ENCODE data around the gene BAIAP2L1. TPM values are rescaled to one million over a fixed set of nuclear protein-coding genes. Genes with fewer than 3 reads are reported as not detected.
"Not testable (repeated sequence)": the region's sequence is repeated elsewhere in the genome, so short reads cannot be mapped to it uniquely, and the experiment has no call there.

Gene BAIAP2L1
- total RNA-seq, 1 donor from 2014 or later, result 6.5 TPM

DNA sequence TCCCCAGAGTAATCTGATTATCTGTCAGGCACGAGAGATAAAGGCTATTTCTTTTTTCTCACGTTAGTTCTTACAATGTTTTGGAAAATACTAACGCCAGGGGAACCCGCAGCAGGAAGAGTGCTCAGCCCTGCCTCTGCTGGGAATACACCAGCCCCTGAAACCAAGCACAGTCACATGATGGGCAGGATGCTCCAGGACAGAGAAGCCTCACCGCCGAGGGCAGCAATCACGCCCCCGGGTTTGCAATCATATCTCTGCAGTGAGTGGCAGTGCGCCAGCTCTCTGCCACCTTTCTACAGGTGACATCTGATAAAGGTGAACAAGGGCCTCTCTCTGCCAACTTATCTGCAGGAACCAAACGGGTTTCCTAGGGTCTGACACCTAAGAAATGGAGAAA is 79.6 kb downstream of the BAIAP2L1 start:
- no peak for DNase-seq

DNA sequence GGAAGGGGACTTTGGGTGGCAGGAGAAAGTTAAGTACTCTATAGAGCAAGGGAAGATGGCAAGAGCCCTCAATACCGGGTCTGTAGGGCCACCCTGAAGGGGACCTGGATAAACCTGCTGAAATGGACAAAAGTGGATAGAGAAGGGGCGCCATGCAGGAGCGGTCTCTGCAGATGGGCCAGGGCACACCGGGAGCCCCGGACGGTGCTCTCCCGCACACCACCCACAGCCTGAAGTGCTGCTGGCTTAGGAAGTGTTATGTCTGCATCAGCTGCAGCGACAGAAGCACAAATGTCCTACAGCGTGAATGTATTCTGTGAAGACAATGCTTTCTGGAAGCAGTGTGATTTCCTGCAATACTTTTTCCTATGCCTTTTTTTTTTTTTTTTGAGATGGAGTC is 81.7 kb downstream of the BAIAP2L1 start:
- DNase-seq, result no peak

DNA sequence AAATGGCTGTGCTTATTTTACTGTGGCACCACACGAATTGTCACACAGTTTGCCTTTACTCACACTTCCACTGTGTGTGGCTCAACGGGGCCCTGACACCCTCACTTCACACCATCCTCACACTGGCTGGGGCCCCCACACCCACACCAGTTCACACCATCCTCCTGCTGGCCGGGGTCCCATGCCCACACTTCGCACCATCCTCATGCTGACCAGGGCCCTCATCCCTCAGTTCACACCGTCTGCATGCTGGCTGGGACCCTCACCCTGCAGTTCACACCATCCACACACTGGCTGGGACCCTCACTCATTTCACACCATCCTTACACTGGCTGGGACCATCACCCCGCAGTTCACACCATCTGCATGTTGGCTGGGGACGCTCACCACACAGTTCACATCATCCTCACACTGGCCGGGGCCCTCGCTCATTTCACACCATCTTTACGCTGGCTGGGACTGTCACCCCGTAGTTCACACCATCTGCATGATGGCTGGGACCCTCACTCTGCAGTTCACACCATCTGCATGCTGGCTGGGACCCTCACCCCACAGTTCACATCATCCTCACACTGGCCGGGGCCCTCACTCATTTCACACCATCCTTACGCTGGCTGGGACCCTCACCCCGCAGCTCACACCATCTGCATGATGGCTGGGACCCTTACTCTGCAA is 83.4 kb downstream of the BAIAP2L1 start:
- DNase-seq, result no peak

DNA sequence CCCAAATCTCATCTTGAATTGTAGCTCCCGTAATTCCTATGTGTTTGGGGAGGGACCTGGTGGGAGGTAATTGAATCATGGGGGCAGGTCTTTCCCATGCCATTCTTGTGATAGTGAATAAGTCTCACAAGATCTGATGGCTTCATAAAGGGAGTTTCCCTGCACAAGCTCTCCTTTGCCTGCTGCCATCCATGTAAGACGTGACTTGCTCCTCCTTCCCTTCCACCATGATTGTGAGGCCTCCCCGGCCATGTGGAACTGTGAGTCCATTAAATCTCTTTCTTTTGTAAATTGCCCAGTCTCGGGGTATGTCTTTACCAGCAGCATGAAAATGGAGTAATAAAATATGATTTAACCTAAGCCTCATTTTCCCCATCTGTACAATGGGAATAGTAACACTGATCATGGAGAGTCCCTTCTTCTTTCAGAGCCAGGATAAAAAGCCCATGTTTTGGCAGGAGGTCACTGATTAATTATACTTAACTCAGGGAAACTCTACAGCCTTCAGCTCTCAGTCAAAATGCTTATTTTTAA is 84.8 kb downstream of the BAIAP2L1 start:
- not testable (repeated sequence) for DNase-seq

DNA sequence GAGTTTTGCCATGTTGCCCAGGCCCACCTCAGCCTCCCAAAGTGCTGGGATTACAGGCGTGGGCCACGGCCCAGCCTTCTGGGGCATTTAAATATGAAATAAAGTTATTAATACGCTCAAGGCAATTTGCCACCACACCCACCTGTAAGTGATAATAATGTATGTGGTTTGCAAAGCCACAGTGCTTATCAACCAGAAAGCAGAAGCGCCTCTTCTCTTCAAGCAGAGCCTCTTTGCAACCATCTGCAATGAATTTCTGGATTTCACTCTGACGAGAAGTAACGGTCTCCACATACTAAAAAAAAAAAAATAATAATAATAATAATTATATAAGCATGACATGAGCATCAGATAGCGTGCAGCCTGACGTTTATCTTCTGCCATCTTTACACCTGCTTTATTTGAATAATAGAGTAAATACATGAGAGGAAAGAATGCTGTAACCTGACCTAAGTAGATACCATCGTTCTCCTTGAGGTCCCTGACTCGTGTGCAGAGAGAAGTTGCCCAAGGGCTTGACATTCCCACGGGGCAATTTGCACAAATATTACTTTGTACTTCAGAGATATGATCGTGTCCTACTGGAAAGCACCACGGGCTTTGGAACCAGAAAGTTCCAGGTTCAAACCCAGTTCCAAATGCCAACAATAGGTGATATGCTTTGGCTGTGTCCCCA is 85.4 kb downstream of the BAIAP2L1 start:
- no peak for DNase-seq

DNA sequence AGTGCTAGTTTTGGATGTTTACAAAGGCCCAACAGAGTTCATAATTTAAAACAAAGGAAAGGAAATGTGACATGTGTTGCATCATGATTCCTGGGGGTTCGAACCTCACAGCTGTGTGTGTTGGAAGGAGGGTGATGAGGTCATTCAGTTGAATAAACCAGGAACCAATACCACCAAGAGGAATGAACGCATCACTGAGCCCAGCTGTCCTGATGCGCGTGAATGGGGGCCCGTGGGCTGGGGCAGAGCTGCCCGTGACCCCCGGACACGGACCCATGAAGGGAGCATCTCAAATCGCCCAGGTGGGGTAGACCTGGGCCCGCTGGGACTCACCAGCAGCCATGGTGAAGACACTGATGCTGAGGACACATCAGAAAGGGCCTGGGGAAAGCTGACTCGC is 86.4 kb downstream of the BAIAP2L1 start:
- no peak for DNase-seq

DNA sequence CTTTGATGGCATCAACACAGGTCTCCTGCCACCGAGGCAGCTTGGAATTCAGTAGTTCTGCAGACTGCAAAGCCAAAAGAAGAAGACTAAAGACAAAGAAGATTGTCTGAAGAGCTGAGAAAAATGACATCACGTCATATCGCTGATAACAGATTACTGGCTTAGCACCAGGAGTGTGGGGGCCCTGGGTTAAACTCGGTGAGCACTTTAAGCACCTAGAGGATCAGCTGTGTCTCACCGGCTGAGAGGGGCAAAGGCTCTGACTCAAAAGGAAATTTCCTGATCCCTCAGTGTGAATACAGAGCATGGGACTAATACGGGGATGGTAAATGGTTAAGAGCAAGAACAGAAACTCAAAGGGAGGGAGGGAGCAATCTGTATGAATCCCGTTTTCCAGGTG is 88.7 kb downstream of the BAIAP2L1 start:
- no peak for DNase-seq

DNA sequence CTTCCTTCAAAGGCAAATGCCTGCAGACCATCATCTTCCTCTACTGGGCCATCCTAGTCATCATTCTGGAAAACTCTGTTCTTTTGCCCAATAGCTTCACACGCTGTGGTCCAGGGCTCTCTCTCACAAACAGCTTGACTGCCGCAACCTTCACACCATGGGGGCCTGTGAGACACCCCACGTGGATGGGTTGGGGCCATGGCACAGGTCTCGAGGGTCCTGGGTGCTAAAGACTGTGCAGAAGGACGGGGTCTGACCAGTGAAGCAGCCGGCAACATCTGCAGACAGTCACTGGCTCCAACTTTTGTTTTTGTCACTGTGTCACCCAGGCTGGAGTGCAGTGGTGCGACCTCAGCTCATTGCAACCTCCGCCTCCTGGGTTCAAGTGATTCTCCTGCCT is 91.3 kb downstream of the BAIAP2L1 start:
- no peak for DNase-seq

DNA sequence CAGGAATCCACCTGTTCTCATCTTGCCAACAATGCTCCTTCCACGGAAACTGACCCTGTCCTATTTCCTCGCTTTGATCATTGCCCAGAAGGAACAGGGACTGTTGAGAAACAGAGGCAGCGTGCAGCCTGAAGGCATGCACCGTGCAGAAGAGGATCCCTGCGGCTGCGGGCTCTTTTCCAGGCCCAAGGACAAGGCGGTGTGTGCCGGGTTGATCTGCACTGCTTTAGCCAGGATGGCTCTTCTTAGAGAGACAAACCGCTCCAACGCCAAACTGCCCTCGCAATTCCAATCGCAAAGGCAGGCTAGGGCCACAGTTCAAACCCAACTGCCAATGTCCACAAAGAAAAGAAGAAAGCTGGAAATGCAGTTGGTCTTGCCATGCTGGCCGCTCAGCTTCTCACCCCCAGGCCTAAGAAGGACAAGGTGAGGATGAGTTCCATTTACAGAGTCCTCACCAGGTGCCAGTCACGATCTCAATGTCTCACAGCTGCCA is 92.9 kb downstream of the BAIAP2L1 start:
- DNase-seq, result no peak

DNA sequence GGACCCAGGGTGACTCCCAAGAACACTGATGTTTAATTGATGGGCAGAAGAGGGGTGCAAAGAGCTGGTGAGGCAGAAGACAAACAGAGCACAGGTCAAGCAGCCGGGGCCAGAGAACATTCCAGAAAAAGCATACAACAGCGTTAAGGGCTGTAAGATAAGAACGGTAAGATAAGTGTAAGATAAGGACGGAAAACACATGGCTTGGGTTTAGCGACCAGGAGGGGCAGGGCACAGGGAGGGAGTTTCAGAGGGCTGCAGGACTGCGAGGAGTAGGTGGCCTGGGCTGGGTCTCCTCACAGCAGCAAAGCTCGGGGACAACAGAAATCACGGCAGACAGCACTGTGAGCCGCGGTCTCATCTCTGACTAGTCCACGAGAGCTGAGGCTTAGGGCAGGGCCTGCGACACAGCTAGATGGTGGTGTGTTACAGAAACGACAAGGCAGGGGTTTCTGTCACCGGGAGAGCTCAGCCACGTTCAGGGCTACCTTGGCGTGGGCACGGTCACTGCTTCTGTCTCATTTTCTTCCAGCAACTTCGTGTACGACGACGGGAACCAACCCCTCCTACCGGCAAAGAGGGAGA is 94.8 kb downstream of the BAIAP2L1 start:
- DNase-seq, result no peak

DNA sequence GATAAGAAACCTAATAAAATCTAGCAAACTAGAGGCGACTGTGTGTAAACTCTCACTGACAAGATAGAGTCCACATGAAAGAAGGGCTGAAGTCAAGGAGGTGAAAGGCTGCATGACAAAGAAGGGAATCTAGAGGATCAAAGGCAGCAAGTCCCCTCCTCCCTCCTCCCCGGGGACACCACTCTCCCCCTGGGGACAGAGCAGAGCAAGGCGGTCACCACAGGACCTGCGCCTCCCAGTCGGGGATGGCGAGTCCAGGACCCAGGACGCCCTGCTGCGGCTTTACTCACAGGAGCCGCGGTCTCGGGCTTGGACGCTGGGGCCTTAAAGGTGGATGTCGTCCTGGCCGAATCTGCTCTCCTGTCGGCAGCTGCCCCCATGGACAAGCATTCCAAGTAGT is 97.0 kb downstream of the BAIAP2L1 start:
- DNase-seq, result no peak

DNA sequence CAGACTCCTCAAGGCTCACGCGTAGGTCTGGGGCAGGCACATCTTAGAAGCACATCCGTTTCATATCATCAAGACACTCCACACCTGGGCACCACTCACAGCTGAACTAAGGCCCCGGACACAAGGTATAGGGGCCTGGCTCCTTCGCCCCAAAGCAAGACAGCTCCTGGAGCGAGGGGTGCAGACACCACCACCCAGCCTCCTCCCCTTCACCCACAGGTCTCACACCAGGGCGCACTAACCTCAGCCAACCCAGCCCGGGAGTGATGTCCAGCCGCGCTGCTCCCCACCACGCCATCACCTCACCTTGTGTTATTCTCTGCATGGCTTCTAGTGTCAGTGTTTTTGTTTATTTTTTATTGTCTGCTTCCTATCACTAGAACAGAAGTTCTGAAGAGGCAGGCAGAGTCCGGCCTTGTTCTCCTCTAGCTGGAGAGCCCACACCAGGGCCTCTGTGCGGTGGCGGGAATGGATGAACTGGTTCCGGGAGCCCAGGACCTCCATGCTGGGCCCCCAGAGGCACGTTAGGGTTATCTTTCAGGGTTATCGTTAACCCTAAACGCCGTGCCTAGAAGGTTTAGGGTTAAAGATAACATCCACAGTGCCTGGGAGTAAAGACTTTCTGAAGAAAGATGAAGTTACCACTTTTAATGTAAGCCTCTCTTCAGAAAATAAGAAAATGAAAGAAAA is 97.6 kb downstream of the BAIAP2L1 start:
- no peak for DNase-seq

DNA sequence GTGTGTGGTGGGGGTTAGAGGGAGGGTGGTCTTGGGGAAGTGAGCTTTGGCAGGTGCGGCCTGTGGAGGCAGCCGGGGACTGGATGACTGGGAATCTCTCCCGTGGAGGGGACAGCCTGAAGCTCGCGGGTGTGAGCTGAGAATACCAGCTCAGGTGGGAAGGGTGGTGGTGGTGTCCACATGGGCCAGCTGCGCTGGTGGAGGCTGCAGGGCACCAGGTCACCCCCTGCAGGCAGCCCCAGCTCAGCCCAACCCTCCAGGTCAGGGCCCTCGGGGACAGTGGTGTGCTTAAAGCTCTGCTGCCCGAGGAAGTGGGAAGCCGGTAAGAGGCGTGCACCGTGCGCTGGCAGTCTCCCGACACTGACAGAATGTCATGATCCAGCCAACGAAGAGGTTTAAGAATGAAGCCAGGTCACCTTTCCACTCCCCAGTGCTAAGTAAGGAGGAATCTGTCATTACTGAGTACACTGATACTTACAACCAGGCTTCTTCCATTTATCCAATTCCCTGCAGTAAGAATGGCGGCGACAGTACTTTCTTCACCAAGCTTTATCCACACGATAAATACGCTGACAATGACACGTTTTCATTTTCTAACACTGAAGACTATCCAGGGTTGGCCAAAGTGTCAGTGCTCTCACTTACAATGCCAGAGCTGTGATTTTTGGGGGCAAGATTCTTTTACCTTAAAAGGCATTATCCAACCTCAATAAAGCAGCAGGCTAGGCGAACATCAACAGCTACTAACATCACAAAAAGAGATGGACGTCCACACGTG is 99.0 kb downstream of the BAIAP2L1 start:
- no peak for DNase-seq

DNA sequence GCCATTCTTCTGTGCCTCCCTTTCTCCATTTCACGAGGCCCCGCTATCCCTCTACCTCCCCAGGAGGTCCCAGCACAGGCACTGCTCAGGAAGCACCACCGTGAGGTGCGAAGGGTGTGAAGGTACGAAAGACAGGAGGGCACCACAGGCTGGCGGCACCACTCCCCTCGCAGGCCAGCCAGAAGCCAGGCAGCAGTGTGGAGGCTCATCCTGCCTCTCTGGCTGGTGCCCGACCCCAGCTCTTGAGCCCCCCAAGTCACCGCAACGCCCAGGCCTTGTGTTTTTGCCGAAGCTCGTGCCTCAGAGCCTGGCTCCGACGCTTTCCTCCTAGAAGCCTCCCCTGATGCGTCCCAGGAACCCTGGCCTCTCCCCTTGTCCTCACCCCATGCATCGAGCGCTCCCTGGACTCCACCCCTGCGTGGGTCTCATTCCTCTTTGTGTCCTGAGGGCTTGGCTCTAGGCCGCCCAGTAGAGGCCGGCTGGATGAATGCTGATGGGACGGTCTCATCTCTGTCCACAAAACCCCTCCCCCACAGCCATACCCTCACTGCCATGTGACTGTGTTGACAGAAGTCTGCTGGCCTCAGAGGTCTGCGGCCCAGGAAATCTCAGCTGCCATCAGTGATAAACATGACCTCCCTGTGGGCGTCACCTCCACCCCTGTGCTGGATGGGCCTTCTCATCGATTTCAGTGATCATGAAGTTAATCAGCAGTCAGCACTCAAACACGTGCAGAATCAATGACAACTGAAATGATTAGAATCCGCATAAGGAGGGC is 100.1 kb downstream of the BAIAP2L1 start:
- no peak for DNase-seq

DNA sequence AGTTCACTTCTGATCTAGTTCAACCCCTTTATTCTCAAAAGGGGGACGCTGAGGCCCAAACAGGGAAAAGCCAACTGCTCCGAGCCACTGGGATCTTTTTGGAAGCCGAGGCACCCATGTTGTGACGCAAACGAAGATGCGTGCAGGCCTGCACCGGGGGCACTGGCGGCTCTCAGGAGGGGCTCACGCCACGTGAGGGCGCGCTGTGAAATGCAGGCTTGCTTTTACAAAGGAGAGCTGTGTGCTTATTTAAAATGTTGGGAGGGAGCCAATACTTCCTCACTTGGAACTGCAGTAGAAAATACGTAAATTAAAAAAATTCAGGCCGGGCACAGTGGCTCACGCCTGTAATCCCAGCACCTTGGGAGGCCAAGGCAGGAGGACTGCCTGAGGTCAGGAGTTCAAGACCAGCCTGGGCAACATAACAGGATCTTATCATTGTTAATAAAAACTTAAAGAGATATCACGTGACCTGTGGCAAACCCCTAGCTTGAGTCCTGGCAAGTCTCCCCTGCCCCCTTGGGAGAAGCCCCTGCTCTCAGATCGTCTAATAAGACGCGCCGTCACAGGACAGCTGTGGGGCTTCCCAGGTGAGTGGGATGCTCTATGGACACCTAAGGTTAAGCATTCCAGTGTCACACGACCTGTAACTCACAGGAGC is 103.1 kb downstream of the BAIAP2L1 start:
- DNase-seq, result no peak

DNA sequence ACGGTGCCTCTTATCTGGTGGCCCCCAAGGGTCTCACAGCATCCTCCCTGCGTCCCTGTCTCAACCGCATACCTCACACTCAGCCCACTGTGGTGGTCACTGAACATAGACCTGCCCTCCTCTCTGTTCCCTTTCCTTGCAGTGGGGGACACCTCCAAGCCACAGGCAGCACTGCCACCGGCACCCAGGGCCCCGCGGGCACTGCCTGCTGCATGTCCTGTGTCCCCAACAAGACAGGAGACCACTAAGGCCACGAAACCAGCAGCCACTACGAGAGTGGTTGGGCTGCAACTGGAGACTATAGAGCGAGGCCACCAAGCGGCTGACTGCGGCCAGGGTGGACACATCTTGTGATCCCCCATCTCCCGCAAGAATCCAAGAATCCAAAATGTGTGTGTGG is 104.1 kb downstream of the BAIAP2L1 start:
- no peak for DNase-seq

DNA sequence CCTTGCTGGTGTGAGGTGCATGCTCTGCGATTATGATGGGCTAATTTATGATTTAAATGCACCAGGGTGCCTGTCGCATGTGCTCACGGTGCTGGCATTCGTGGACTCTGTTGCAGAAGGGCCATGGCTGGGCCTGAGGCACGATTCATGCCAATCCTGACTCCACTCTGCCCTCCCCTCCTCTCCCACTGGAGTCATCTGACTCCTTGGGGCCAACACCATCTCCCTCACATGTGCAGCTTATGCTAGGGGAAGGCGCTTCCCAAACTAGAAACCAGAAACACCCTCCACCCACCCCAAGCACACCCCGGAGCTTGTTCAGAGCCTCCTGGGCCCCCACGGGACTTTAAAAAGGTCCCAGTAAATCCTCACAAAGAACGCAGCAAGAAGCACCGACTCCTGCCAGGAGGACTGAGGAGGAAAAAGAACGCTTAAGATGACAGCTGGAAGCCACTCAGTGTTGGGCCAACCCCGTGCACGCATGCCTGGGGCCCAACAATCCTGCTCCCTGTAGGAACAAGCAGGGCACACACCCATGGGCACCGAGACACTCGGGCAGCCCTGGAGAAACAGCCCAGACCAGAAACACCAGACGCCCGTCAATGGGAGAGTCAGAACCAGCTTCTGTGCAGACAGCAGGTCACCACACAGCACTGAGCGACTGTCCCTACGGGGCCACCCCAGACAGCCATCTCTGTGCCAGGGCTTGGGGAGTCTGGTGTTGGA is 105.3 kb downstream of the BAIAP2L1 start:
- peak; percentile 53 for DNase-seq

DNA sequence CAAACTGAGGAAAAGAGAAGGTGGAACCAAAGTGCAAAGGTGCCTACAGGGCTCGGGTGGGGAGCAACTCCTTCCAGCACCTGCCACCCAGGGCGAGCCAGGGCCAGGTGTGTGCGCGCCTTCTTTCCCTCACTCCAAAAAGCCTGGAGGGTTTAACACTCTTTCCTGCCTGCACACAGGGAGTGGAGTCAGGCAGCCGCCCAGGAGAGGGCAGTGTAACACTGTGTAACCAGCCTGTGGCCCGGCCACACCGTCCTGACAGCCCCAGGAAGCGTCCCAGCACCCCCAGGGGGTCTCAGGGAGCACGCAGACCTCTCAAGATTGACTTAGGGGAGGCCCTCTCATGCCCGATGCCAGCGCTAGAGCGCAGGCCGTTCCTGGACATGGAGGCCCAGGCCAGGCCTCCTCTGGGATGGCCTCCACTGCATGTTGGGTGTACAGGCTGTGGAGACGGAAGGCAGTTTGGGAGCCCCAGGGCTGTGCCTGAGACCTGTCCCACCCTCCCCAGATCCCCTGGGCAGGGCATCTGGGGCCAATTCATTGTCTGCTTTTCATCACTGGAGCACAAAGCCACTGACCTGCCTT is 106.0 kb downstream of the BAIAP2L1 start:
- DNase-seq, result peak; percentile 80

DNA sequence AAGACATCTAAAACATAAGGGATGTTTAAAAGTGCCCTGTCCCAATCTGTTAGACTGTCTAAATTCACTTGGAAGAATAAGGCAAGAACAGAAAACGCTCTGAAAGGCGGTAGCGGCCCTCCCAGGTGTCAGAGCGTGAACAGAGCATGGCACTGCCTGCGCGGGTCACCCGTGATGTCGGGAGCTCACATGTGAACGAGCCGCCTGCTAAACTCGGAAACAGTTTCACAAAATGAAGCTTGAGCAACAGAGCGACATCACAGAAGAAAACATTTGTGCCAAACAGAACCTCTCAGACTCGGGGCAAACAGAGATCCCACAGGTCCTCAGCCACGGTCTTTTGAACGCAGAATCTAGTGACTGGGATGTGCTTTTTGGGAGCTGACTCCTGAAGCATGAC is 106.6 kb downstream of the BAIAP2L1 start:
- no peak for DNase-seq

Measured in tongue (tissue), 2 donors.